HPDE6-E6E7 (cell line): ENCODE data around the gene GVQW3.

ENCODE experiments used
- DNase-seq: peaks from one replicate; pipeline ENCODE4 v3.0.0; 2011; ENCODE audit warnings: missing footprints; ENCODE audit errors: extremely low spot score

Gene GVQW3

GRCh38 chr11:76380977-76381719 is at the start of gene GVQW3, which contains the start of gene THAP12:
TSS of gene GVQW3 (plus strand) at chr11:76381323. CDS start at chr11:76381829, 506 bp downstream.
TSS of gene THAP12 (minus strand) at chr11:76381132. CDS start at chr11:76380836, 296 bp downstream.
- DNase-seq = peak; percentile 98

- DNase-seq = no peak
Measured at GRCh38 chr11:76334826-76335389, 46.2 kb upstream of the GVQW3 start.

GRCh38 chr11:76335842-76336241 is 45.3 kb upstream of the GVQW3 start:
- no peak for DNase-seq

- DNase-seq = no peak
Measured at GRCh38 chr11:76336597-76336996, 44.5 kb upstream of the GVQW3 start.

- no peak for DNase-seq
Measured at GRCh38 chr11:76337469-76337868, 43.7 kb upstream of the GVQW3 start.

GRCh38 chr11:76337923-76338322 is 43.2 kb upstream of the GVQW3 start:
- no peak for DNase-seq

GRCh38 chr11:76339221-76339620 is 41.9 kb upstream of the GVQW3 start:
- no peak for DNase-seq

- no peak for DNase-seq
Measured at GRCh38 chr11:76347466-76347865, 33.7 kb upstream of the GVQW3 start.

- no peak for DNase-seq
Measured at GRCh38 chr11:76348348-76348747, 32.8 kb upstream of the GVQW3 start.

GRCh38 chr11:76355172-76355571 is 26.0 kb upstream of the GVQW3 start:
- DNase-seq = no peak

GRCh38 chr11:76361374-76361773 is 19.7 kb upstream of the GVQW3 start:
- no peak for DNase-seq

GRCh38 chr11:76361776-76362175 is 19.3 kb upstream of the GVQW3 start:
- no peak for DNase-seq

GRCh38 chr11:76362716-76363115 is 18.4 kb upstream of the GVQW3 start:
- DNase-seq = no peak

GRCh38 chr11:76365038-76365679 is 16.0 kb upstream of the GVQW3 start:
- DNase-seq = no peak

- DNase-seq = no peak
Measured at GRCh38 chr11:76368490-76368889, 12.6 kb upstream of the GVQW3 start.

GRCh38 chr11:76369406-76369805 is 11.7 kb upstream of the GVQW3 start:
- no peak for DNase-seq

GRCh38 chr11:76371170-76371569 is 10.0 kb upstream of the GVQW3 start:
- DNase-seq = peak; percentile 45

GRCh38 chr11:76376746-76377558 is 4.2 kb upstream of the GVQW3 start:
- no peak for DNase-seq

- no peak for DNase-seq
Measured at GRCh38 chr11:76379807-76380158, 1.3 kb upstream of the GVQW3 start.

- DNase-seq = peak; percentile 13
Measured at GRCh38 chr11:76380159-76380976, 755 bp upstream of the GVQW3 start.

- DNase-seq = no peak
Measured at GRCh38 chr11:76382209-76382608, 1.1 kb downstream of the GVQW3 start.
